Right cardiac atrium (tissue), 5 donors: ENCODE measurements around the gene CHRNB4. TPM values are rescaled to one million over a fixed set of nuclear protein-coding genes. Genes with fewer than 3 reads are reported as not detected.

Source experiments
- ATAC-seq, 2 donors: fragments of 200-7000 bp; cut with Tn5 transposase; one replicate each; pipeline versions ENCODE4 v1.8.0 to v1.9.1; 2020; ENCODE audit warnings: moderate library complexity in 2 of 2, mild to moderate bottlenecking in 1 of 2
- DNase-seq, 3 donors: peaks; one replicate each; pipeline ENCODE4 v3.0.0-alpha.2; 2020
- H3K27ac ChIP-seq: one replicate; pipeline ENCODE4 v1.5.1; 2013; ENCODE audit warnings: mild to moderate bottlenecking, low read length, control low read depth, moderate library complexity
- H3K27me3 ChIP-seq: one replicate; pipeline ENCODE4 v1.6.1; 2013; ENCODE audit not compliant: control insufficient read depth, insufficient read depth
- H3K4me1 ChIP-seq: one replicate; pipeline ENCODE4 v1.6.1; 2013; ENCODE audit warnings: low read length; ENCODE audit not compliant: control insufficient read depth, insufficient read depth
- H3K4me3 ChIP-seq: one replicate; pipeline ENCODE4 v1.5.1; 2013; ENCODE audit warnings: low read length, control low read depth
- H3K9me3 ChIP-seq: one replicate; pipeline ENCODE4 v1.6.1; 2013; ENCODE audit warnings: low read length; ENCODE audit not compliant: control insufficient read depth
- WGBS: extraction: QIAGEN DNeasy Blood & Tissue Kit; methylation state at CpG from one replicate; pipeline ENCODE4 v1.1.7; 2013; 5-methylcytosine and 5-hydroxymethylcytosine counted together
- intact Hi-C, 4 donors: fragments of 100-400 bp; cut with DNase I; formaldehyde crosslinking; loops; one replicate each; pipeline versions ENCODE4 v1.11.0 to v1.14.0; 2022 to 2023
- polyA plus RNA-seq: library from polyadenylated mRNA; stranded (reverse); fragments of 200-250 nt; gene quantifications from one replicate; pipeline ENCODE4 v1.2.3, GENCODE V29; 2013
- total RNA-seq, 4 donors: library from RNA; stranded (reverse); fragmentation: NEBNext Ultra II Directional; extraction: Animal tissue kit (Norgen Biotek cat#: 25700); gene quantifications; one replicate each; pipeline ENCODE4 v1.2.1, GENCODE V29; 2021
- donor health status: healthy with polysubstance abuse.
- donor health status: DM: no; HTN: yes; CAD: no.
- donor health status: DM: no; HTN: no; CAD: no.
- donor health status: DM: no; HTN: yes; CAD: no; lungs with severe emphysema.
- donor health status: DM: yes; HTN: yes; CAD: no.

Gene CHRNB4
- total and polyA plus RNA-seq, 5 donors, result not detected

DNA sequence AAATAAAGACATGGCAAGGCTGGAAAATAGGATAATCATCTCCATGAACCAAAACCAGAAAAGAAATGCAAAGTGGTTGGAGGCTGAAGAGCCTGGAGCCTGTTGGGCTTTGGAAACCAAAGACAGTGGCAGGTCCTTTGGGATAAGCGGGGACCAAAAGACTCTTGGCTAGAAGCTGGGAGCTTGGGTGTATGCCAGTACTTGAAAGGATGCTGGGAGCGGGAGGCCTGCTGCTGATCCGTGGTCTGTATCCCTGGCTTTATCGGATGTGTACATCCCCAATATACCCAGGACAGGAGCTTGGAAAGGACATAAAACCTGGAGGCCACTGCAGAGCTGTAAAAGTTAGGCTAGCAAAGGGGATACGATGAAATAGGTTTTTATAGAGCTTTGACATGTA, 1.3 kb upstream of the CHRNB4 start:
- Histone ChIP-seq H3K4me3 (no peak overlapping the region), H3K27ac (no peak overlapping the region), H3K4me1 (no peaks in the 10 kb centered on the region), H3K9me3 (no peaks in the 10 kb centered on the region), H3K27me3 (no peaks in the 10 kb centered on the region)
- 56% methylated on average over 5 of the region's 5 CpGs for WGBS
- intact Hi-C loops, result loop anchor here in 1 of 4 donors (5.0 kb wide), 1 partner anchor 65 kb away; no protein-coding TSS in a partner anchor
- ATAC-seq (no peak), DNase-seq (no peak)

- WGBS, result 54% methylated on average over 11 of the region's 11 CpGs
- Histone ChIP-seq H3K4me3 (no peak overlapping the region), H3K27me3 (no peaks in the 10 kb centered on the region), H3K4me1 (no peaks in the 10 kb centered on the region), H3K9me3 (no peaks in the 10 kb centered on the region), H3K27ac (no peak overlapping the region)
- intact Hi-C loops, result loop anchor here in 1 of 4 donors (5.0 kb wide), 1 partner anchor 65 kb away; no protein-coding TSS in a partner anchor
- ATAC-seq (no peak), DNase-seq (no peak)
Observed at GRCh38 chr15:78641749-78642275, 802 bp upstream of the CHRNB4 start.

DNA sequence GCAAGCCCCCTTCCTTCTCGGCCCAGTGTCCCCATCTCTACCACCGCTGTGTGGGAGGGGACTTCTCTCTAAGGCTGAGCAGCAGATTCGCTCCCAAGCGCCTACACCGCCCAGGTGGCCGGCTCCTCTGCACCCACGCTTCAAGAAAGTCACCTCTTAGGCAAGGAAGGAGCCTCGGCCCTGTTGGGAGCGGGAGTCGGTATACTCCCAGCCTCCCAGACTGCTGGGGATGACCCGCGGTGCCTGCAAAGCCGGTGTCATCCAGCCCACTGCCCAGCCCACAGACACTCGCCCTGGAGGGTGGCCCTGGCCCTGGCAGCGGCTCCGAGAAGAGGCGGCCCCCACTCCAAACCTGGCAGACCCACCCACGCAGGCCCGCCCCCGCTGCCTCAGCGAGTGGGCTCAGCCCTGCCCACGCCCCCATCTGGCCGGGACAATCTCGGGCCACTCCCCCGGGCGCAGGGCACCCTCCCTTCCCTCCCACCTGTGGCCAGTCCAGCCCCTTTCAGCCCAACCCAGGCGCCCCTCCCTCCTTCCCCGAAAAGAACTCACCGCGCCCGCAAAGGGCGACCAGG, 396 bp downstream of the CHRNB4 start:
- no peak overlapping the region for H3K27ac ChIP-seq
- ATAC-seq (peak; percentile 27), DNase-seq (peak in 1 of 3 donors; percentile 59)
- no peaks in the 10 kb centered on the region for H3K4me1 ChIP-seq
- intact Hi-C loops, result loop anchor here in 1 of 4 donors (5.0 kb wide), 1 partner anchor 67 kb away; no protein-coding TSS in a partner anchor
- 15% methylated on average over 29 of the region's 32 CpGs for WGBS
- peak overlapping the region; percentile 18 for H3K4me3 ChIP-seq
- H3K9me3 ChIP-seq, result no peaks in the 10 kb centered on the region
- no peaks in the 10 kb centered on the region for H3K27me3 ChIP-seq

- H3K27ac ChIP-seq, result no peak overlapping the region
- H3K4me3 ChIP-seq, result no peak overlapping the region
- no peaks in the 10 kb centered on the region for H3K9me3 ChIP-seq
- intact Hi-C loops, result no loop called here
- no peaks in the 10 kb centered on the region for H3K27me3 ChIP-seq
- peak in 1 of 3 donors; percentile 60 for DNase-seq
- H3K4me1 ChIP-seq, result no peaks in the 10 kb centered on the region
- ATAC-seq, result peak in 1 of 2 donors; percentile 61
- 44% methylated on average over 4 of the region's 4 CpGs for WGBS
Observed at GRCh38 chr15:78638658-78639314, 2.2 kb downstream of the CHRNB4 start.

DNA sequence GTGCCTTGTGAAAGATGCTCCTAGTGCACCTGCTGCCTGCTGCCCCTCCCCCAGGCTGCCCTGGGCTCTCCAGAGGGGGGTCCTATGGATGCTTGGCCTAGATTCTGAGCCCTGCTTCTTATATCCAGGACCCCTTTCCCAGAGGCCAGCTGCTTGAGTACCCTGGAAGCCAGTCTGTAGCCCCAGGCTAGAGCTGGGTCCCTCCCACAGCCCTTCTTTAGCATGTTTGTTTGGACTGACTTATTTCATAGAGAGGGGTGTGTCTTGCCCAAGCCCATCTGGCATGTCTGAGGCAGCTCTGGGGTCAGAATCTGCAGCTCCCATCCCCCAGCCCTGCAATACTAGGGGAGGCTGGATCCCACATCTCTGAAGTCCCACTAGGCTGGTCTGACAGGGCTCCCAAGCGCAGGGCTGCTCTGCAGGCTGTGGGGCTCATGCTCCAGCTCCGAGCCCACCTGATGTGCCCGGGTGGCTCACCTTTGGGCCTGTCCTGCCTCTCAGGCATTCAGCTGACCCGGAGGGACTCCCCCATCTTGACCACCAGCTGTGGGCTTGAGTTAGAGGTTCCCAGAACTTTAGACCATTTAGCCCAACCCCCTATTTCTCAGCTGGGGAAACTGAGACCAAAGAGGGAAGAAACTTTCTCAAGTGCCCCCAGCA, 3.1 kb downstream of the CHRNB4 start:
- no peak for DNase-seq
- no peak for ATAC-seq
- Histone ChIP-seq H3K4me1 (no peaks in the 10 kb centered on the region), H3K27me3 (no peaks in the 10 kb centered on the region), H3K4me3 (no peak overlapping the region), H3K27ac (no peak overlapping the region), H3K9me3 (no peaks in the 10 kb centered on the region)
- WGBS, result 79% methylated on average over 4 of the region's 4 CpGs
- intact Hi-C loops, result no loop called here

GRCh38 chr15:78636378-78636859, 4.6 kb downstream of the CHRNB4 start:
- 88% methylated on average over 2 of the region's 2 CpGs for WGBS
- H3K27ac ChIP-seq, result no peak overlapping the region
- ATAC-seq (no peak), DNase-seq (no peak)
- H3K4me3 ChIP-seq, result no peak overlapping the region
- intact Hi-C loops, result no loop called here
- no peaks in the 10 kb centered on the region for H3K9me3 ChIP-seq
- no peaks in the 10 kb centered on the region for H3K27me3 ChIP-seq
- H3K4me1 ChIP-seq, result no peaks in the 10 kb centered on the region

- 86% methylated on average over 10 of the region's 10 CpGs for WGBS
- ATAC-seq (no peak), DNase-seq (no peak)
- H3K9me3 ChIP-seq, result no peaks in the 10 kb centered on the region
- intact Hi-C loops, result no loop called here
- no peaks in the 10 kb centered on the region for H3K4me1 ChIP-seq
- H3K27ac ChIP-seq, result no peak overlapping the region
- no peak overlapping the region for H3K4me3 ChIP-seq
- no peaks in the 10 kb centered on the region for H3K27me3 ChIP-seq
Observed at GRCh38 chr15:78635346-78635745, 5.7 kb downstream of the CHRNB4 start.

GRCh38 chr15:78634210-78635145, 6.5 kb downstream of the CHRNB4 start:
- DNase-seq, result no peak
- no peaks in the 10 kb centered on the region for H3K9me3 ChIP-seq
- no peak for ATAC-seq
- no peaks in the 10 kb centered on the region for H3K4me1 ChIP-seq
- 76% methylated on average over 12 of the region's 12 CpGs for WGBS
- intact Hi-C loops, result no loop called here
- H3K4me3 ChIP-seq, result no peak overlapping the region
- no peak overlapping the region for H3K27ac ChIP-seq
- no peaks in the 10 kb centered on the region for H3K27me3 ChIP-seq

DNA sequence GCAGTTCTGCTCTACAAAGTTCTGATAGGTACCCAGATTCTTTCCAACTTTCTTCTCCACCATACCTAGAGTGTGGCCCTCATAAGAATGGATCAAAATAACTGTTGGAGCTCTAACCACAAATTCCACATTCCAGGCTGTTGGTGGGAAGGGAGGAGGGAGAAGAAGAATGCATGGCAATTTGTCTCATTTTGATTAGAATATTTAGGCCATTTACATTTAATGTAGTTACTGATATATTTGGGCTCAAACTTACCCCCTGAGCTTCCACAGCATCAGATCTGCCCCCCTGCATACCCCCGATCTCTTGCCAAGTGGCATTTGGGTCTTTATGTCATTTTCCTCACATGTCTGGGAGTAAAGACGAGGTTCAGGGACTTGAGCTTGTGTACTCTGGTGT, 7.7 kb downstream of the CHRNB4 start:
- WGBS, result 93% methylated on average over 2 of the region's 2 CpGs
- DNase-seq (no peak), ATAC-seq (no peak)
- no peaks in the 10 kb centered on the region for H3K4me1 ChIP-seq
- intact Hi-C loops, result no loop called here
- no peaks in the 10 kb centered on the region for H3K9me3 ChIP-seq
- H3K27ac ChIP-seq, result no peak overlapping the region
- H3K27me3 ChIP-seq, result no peaks in the 10 kb centered on the region
- no peak overlapping the region for H3K4me3 ChIP-seq

DNA sequence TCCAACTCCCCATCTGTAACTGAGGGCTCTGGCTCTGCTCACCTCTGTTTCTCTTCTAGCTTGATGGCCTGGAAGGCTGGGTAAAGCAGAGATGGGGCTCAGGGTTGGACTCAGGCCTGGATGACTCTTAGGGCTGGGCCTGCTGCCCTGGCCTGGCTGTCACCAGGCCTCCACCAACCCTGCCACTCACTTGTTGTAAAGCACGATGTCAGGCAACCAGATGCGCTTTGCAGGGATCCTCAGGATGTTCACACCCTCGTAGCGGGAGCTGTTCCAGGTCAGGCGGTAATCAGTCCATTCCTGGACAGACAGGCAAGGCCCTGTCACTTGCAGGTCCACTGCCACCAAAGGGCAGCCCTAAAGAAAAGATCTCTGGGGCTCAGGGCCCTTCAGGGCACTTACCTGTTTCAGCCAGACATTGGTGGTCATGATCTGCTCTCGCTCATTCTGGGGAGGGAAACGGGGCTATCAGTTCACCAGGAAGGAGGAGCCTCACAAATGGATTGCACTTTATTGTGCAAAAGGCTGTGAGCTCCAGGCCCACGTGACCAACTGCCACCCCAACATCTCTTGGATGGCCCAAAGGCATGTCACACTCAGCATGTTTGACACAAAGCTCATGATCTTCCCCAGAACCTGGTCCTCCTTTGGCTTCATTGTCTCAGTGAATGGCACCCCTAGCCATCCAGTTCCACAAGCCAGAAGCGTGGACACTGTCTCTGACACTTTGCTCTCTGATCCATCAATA, 9.9 kb downstream of the CHRNB4 start:
- DNase-seq (no peak), ATAC-seq (no peak)
- Histone ChIP-seq H3K4me3 (no peak overlapping the region), H3K9me3 (no peaks in the 10 kb centered on the region), H3K27ac (no peak overlapping the region), H3K4me1 (no peaks in the 10 kb centered on the region), H3K27me3 (no peaks in the 10 kb centered on the region)
- intact Hi-C loops, result no loop called here
- WGBS, result 73% methylated on average over 9 of the region's 9 CpGs
